ENCODE measurements around the gene ACSL1.
"Not testable (repeated sequence)": the region's sequence is repeated elsewhere in the genome, so short reads cannot be mapped to it uniquely, and the experiment has no call there.

ACSL1 gene

DNA sequence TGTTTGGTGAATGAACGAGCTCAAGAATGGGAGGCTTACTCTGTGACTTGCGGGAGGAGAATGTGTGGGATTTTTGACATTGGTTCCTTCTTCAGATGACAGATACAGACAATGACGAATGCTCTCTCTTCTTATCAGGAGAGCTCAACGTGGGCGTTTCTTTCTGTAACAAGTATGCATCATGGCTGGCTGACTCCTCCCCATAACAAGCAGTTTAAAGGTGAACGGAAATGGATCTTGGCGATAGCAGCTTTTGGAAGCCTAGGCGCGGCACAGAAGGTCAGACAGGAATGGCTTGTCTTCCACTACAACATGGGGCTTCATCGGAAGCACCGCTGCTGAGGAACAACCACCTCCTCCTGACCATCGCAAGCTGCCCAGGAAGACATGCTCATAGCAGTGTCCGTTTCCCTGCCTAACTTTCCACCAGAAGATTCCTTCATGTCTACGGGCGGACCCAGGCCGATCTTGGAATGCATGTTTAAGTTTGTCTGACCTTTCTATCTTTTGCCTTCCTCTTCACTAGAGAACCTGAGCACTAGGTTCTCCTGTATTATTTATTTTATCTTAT is 18.3 kb upstream of the ACSL1 start:
- DNase-seq (ENCODE audit: low read depth in 2 of 2) = no peak

DNA sequence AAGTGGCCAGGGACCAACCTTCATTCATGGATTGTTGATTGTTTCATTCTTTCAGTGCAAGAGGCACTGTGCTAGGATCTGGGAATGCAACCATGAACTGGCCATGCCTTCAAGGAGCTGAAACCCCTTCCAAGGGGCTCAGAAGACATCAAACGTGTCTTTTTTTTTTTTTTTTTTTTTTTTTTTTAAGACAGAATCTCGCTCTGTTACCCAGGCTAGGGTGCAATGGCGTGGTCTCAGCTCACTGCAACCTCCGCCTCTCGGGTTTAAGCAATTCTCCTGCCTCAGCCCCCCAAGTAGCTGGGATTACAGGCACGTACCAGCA is 13.3 kb upstream of the ACSL1 start:
- DNase-seq (ENCODE audit: low read depth in 2 of 2) = not testable (repeated sequence)

DNA sequence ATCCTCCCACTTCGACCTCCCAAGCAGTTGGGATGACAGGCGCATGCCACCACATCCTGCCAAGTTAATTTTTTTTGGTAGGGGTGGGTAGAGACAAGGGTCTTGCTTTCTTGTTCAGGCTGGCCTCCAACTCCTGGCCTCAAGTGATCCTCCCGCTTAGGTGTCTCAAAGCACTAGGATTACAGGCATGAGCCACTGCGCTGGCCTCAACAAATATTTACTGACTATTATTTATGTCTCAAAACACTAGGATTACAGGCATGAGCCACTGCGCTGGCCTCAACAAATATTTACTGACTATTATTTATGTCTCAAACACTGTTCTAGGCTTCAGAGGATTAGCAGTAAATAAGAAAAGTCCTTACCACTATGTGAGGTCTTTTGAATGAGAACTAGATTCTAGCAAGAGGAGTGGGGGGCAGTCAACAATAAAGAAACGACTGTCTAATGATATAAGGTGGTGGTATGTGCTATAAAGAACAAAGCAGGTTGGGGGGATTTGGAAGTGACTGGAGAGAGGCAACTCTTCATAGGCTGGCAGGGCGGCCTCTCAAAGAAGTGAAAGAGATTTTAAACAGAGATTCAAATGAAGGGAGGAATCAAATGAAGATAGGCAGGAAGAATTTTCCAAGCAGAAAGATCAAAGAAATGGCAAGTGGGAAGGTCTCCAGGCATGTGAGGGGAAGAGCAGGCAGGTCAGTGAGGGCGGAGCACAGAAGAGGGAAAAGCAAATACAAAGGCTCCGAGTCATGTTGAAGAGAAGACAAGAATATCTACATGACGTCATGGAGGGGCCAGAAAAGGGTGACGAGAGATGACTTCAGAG is 12.7 kb upstream of the ACSL1 start:
- no peak for DNase-seq (ENCODE audit: low read depth in 2 of 2)

DNA sequence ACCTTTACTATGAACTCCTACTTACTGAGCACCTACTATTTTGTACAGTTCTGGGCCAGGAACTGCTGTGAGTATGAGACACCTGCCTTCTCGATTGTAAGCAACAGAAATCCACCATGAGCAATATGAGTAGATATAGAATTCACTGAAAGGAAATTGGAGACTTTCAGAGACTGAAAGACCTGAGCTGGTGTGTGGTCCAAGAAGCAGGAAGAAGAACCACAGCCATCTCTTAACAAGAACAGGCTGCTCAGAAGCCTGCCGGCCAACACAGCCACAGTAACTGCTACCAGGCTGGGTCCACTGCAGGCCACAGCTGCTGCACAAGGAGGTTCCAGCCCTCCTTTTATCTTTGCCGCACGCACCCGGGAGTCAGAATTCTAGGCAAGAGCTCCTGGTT is 10.8 kb upstream of the ACSL1 start:
- DNase-seq (ENCODE audit: low read depth in 2 of 2) = no peak

DNA sequence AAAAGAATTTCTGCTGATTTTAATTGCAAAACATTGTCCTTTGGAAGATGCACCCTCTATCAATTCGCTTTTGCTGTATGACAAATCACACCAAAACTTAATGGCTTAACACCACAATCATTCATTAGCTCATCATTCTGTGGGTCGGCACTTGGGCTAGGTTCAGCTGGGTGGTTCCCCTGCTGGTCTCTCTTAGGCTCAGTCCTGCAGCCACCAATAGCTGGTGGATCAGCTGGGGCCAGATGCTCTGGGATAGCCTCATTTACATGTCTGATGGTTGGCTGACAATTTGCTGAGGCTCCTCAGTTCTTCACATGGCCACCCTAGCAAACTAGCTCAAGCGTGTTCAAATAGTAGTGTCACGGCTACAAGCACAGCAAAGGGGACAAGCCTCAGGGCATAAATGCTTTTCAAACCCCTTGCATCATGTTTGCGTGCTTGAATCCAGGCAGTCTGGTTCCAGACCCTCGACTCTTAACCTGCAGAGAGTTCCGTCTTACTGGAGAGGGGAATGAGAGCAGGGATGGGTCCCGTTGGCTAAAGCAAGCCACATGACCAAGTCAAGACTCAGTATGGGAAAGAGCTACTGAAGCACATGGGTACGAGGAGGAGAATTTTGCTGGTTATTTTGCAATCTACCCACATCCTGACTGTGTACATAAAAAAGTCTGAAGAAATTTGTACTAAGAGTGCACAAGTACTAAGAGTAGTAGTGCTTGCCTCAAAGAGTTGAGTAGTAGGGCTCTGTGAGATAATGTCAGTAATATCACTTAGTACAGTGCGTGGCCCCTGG is 7.5 kb upstream of the ACSL1 start:
- DNase-seq (ENCODE audit: low read depth in 2 of 2) = no peak

DNA sequence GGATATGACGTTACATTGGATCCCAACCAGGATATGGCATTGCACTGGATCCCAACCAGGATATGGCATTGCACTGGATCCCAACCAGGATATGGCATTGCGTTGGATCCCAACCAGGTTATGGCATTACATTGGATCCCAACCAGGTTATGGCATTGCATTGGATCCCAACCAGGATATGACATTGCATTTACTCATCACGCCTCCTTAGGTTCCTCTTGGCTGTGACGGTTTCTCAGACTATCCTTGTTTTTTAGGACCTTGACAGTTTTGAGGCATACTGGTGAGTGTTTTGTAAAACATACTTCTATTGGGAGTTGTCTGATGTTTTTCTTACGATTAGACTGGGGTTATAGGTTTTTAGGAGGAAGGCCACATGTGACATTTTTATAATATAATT is 5.4 kb upstream of the ACSL1 start:
- DNase-seq (ENCODE audit: low read depth in 2 of 2) = no peak

DNA sequence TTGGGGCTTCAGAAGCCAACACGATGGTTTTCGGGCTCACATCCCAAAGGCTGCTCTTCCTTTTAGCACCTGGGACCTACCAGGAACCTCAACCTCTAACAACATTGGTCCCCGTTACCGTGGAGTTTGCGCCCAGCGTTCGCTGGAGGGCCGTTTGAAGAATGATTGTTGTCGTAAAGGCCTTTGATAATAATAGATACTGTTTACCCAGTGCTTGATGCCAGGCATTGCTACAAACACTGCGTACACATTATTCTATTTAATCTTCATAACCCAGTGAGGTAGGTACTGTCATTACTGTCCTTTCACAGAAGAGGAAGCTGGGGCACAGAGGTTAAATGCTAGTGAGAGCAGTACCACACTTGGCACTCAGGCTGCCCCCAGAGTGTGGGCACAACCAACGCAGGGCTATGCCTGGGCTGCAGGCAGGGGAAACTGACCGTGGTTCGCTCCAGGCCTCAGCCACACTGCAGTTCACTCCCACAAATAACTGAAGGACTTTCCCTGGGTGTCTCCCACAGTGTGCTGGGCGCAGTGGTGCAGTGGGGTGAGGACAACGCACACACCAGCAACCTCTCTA is 1.0 kb upstream of the ACSL1 start:
- no peak for DNase-seq (ENCODE audit: low read depth in 2 of 2)

DNA sequence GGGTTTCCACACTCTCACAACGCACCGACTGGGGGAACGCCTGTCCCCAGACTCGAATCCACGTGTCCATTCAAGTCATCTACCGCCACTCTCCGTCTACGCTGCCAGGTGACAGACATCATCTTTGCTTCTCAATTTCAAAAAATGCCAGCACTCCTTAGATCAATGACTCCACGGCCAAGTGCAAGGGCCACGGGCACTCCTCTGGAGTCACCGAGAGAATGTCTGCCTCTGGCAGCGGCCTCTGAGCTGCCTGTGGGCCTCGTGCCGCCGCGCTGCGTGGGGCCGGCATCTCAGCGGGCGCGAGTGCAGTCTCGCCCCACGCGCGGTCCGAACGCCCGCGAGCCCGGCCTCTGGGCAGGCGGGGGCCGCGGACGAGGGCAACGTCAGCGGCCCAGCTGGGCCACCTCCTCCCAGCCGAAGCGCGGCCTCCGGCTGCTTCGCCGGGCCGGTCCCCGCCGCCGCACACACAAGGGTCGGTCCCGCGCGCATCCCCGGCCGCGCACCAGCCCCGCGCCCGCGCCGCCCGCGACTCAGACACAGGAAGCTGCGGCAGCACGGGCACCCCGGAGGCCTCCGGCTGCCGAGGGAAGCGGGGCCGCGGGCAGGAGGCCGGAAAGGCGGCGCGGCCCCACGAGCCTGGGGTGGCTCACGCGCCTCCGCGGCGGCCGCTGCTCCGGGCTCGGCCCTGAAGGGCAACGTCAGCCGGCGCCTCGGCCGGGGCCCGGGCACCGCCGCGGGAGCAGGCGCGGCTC is 450 bp downstream of the ACSL1 start:
- DNase-seq (ENCODE audit: low read depth in 2 of 2) = peak in 1 of 2 donors; percentile 24

DNA sequence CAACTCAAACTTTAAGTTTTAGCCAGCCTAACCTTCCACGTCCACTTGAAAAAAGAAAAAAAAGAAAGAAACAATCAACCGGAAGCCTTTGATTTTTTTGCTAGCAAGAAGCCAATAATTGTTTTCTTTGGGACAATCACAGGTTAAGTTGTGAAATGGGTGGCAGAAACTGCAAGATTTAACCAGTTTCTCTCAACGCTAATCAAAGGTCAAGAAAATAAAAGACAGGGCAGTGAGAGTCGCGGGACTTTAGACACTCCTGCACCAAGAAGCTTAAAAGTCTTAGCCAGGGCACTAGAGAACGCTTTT is 1.0 kb downstream of the ACSL1 start:
- DNase-seq (ENCODE audit: low read depth in 2 of 2) = no peak

DNA sequence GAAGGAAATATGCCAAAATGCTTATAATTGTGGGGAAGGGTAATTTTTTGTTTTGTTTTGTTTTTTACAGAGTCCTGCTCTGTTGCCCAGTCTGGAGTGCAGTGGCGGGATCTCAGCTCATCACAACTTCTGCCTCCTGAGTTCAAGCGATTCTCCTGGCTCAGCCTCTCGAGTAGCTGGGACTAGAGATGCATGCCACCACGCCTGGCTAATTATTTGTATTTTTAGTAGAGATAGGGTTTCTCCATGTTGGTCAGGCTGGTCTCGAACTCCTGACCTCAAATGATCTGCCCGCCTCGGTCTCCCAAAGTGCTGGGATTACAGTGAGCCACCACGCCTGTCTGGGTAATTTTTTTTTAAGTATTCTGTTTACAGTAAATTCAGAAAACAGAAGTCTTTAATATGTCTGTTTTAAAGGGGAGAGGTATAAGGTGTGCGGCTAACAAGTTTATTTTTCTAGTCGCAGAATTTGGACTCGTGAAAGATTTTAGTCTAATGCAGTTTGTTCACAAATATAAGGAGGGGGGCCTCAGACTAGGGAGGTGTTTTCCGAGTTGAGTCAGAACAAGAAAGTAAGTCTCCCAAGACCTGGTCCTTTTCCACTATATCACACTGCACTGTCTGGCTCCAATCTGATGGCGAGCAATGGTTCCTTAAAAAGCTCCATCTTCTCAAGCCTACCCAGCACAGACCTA is 1.5 kb downstream of the ACSL1 start:
- no peak for DNase-seq (ENCODE audit: low read depth in 2 of 2)

DNA sequence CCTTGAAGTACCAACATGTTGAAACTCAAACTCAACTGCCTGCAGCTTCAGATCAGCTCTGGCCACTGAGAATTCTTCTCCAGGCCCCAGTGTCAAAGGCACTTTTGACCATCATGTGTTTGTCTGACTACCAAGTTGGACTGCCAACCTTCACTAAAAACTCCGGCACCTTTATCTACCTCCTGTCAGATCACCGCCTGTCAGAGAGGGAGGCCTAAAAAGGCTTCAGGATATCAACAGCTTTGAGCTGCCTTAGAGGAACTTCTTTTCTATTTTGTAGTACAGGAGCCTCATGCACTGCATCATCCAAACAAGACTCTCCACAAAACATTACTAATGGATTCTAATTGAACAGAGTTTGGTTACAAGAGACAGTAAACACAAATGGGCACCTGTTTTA is 2.8 kb downstream of the ACSL1 start:
- no peak for DNase-seq (ENCODE audit: low read depth in 2 of 2)

DNA sequence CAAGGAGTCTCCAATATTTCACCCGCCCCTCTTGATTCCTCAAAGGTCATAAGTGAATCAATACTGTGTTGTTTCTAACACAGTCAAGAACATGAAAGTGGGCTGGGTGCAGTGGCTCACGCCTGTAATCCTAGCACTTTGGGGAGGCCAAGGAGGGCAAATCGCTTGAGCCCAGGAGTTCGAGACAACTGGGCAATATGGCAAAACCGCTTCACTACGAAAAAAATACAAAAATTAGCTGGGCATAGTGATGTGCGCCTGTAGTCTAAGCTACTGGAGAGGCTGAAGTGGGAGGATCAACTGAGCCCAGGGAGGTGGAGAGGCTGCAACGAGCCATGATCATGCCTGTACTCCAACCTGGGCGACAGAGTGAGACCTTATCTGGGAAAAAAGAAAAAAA is 3.4 kb downstream of the ACSL1 start:
- DNase-seq (ENCODE audit: low read depth in 2 of 2) = no peak

DNA sequence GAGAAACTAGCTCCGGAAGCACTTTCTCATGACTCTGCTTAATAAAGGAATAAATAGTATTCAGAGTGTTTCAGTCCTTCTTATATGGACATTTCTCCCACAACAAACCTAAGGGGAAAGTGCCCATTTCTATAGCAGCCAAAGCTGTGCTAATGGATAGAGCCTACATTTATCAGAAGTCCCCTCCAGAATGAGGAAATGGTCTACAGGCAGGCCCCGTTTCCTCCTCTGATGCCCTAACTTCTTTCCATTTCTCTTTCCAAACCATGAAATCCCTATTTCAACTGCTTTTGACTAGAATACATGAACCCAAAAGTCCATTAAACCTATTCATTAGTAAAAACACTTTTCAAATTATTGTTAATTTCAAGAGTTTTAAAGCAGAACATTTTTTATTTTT is 4.5 kb downstream of the ACSL1 start:
- DNase-seq (ENCODE audit: low read depth in 2 of 2) = no peak

DNA sequence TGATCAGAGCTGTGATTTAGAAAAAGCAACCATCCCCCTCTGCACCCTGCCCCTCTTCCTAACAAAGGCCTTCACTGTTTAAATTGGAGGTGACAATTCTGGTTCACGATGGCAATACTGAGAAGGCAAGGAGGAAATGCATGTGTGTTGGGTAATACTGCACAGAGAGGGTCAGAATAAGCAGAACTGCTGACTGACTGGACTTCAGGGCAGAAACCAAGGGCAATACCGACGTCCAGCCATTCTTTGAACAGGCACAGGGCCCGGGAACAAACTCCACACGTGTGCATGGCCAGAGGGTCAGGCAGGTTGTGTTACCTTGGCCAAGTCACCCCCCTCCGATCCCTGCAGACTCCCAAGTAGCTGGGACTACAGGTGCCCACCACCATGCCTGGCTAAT is 6.0 kb downstream of the ACSL1 start:
- no peak for DNase-seq (ENCODE audit: low read depth in 2 of 2)

DNA sequence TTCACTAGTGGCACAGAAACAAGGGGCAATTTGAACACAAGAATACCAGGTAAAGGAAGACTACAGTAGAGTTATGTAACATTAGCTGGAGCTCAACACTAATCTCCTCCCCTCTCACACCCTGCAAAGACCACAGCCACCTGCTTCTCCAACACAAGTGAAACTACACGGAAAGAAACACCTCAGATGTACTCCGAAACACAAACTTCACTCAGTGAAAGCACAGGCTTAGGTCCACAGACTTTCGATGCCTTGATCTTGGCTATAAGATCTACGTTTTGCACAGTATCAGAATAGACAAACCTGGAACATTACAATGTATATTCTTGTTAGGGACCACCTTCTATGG is 7.6 kb downstream of the ACSL1 start:
- DNase-seq (ENCODE audit: low read depth in 2 of 2) = no peak

DNA sequence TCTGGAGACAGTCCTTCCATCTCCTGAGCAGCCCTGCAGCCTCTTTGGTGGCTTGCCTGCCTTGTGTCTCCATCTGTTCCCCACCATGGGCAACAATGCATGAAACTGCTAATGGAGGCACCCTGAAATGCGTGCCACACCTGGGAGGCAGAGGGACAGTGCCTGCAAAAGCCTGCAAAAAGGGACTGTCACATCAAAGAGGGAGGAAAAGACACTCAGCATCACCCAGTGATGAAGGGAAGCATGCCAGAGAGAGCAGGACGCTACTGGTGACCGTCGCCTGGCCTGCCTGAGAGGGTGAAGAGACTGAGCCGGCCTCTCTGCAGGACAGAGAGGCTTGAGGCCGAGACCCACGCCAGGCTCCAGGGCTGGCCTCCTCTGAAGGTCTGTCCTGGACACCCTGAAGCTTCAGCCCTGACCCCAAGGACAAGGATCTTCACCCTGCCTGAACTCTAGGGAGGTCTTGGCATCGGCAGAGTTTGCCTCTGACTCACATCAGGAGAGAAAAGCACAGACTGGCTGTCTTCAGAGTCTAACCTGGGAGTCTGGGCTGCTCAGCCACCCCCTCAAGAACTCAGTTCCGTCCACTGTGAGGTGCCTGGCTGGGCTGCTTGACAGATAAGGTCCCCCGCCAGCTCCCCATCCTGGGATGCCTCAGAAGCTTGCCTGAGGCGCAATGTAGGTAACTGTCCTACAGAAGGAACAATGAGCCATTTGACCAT is 8.1 kb downstream of the ACSL1 start:
- DNase-seq (ENCODE audit: low read depth in 2 of 2) = no peak

DNA sequence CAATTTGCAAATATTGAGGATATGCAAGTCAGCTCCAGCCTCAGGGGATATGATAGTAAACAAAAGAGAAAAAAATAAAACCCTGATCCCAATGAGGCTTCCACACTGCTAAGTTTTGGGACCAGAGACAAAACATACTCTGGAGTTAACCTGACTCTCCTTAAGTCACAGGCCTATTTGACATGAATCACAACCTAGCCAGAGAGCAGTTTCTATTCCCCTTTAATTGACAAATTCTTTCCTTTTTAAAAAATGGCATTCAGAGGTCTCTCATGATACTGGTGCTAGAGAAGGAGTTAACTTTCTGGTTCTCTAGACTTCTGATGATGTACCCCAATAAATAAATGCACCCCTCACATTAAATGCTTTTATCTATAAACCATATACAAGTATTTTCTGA is 8.8 kb downstream of the ACSL1 start:
- no peak for DNase-seq (ENCODE audit: low read depth in 2 of 2)

DNA sequence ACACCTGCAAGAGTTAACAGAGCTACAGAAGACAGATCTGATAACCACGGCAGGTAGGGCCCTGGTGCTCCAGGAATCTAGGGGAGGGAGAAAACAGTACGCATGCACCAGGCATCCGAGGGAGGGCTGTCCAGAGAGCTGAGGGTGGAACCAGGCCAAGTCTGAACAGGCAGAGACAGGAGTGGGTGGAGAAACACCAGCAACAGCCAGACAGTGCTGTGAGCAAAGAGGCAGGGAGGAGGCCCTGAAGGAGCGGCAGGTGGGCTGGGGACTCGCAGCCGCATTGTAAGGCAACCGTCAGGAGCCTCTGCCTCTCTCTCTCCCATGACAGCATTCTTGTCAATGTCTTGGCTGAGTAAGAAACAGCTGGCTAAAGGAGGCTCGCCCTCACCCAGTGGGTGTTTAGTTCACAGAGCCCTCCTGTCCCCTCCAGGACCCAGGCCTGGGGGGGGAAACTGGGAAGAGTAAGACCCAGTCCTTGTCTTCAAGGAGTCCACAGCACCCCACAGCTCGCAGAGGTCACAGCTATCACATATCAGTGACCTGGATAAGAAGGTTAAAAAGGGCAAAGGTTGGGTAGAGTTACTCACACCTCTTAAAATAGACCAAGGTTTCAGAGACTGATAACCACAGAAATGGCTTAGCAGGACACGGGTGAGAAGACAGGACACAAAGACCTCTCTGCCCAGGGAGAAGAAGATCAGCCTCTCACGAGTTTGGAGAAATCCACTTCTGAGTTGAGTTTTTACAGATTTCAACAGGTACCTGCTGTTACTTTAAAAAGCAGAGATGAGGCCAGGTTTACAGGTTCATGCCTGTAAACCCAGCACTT is 10.5 kb downstream of the ACSL1 start:
- DNase-seq (ENCODE audit: low read depth in 2 of 2) = no peak

DNA sequence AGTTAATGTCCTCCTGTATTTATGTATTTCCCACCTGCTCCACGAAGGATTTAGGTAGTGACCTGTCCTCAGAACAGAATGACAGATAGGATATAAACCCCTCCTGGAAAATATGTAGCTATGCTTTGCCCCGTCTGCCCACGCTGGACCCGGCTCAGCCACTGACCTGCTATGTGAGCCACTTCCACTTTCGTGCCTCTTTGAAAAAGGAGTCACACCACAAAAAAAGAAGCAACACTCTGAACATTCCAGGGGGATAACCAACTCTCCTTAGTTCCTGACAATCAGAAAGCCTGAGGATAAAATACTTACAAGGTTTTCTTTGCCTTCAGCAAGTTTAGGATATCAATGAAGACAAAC is 11.1 kb downstream of the ACSL1 start:
- no peak for DNase-seq (ENCODE audit: low read depth in 2 of 2)

DNA sequence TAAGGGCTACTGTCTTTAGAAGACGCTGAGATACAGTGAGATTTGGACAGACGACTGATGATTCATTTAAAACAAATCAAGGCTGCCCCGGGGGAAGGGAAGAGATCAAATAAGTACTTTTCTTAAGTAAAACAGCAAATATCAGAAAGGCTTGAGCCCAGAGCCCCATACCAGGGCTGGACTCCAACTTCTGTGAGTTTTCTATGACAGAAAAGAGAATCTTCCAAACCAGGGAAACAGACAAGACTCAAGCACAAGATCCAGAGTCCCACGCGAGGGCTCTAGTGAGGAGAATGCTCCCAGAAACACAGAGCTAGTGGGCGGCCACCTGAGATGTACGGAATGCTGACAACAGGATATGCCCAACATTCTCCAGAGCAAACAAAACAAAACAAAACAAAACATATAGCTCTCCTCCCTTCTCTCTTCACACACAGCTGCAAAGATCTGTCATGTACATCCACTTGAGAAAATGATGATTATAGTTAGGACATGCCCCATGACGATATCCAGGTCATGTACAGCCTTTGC is 13.1 kb downstream of the ACSL1 start:
- no peak for DNase-seq (ENCODE audit: low read depth in 2 of 2)
